ENCODE measurements around the gene SMCP.

The SMCP gene

DNA sequence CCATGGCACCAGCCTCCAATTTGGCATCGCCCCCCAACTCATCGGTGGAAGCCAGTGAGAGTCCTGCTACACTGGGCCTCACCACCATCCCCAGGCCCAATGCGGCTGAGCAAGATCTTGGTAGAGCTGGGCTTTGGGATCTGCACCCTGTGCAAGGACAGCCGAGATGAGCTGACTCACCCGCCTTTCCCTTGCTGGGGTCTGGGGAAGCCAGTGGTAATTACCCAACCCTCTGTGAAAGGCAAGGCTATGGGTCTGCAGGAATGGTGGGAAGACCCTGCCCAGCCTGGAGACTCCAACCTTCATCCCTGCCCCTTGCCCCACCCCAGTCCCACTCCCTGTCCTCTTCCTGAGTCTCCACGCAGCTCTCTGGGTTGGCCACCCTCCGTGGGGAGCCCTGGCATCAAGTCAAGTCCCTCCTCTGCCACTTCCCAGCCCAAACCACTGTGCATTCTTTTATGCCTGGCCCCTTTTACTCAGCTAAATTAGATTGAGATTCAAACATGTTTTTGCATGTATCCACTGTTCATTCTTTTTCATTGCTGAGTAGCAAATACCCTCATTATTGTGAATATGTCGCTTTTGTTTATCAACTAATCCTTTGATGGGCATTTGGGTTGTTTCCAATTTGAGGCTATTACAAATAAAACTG, 8.8 kb downstream of the SMCP start:
- FAIRE-seq, result no peak

GRCh38 chr1:152888126-152888525, 10.0 kb downstream of the SMCP start:
- no peak for FAIRE-seq

DNA sequence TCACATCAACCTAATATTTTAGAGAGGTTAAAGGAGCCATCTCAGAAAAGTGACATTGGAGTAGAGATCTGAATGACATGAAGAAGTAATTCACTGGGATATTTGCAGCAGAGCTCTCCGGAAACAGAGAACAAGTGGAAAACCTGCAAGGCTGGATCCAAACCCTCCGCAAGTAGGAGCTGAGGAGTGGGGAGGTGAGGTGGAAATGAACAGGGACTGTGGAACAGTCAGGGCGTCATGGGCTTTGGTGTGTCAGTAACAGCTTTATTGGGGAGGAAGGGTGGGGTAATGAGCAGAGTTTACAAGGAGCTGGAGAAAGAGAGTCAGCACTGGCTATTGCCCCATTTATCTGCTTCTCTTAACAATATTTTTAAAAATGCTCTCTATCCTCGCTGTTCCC, 20.9 kb downstream of the SMCP start:
- no peak for FAIRE-seq

DNA sequence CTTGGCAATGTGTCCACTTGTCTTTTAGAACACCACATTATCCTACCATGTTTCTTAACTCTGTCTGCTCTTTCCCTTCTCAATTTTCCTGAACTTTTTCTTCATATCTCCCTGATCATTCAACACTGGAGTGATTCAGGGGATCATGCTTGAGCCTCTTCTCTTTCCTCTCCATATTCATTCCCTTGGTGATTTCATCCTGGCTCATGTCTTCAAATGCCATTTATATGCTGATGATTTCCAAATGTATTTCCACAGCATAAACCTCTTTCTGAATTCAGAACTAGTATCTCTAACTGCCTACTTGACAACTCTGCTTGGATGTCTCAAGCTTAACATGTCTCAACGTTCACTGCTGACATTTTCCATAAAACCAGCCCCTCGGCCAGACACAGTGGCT, 21.8 kb downstream of the SMCP start:
- no peak for FAIRE-seq

GRCh38 chr1:152901631-152902030, 23.5 kb downstream of the SMCP start:
- FAIRE-seq, result no peak

DNA sequence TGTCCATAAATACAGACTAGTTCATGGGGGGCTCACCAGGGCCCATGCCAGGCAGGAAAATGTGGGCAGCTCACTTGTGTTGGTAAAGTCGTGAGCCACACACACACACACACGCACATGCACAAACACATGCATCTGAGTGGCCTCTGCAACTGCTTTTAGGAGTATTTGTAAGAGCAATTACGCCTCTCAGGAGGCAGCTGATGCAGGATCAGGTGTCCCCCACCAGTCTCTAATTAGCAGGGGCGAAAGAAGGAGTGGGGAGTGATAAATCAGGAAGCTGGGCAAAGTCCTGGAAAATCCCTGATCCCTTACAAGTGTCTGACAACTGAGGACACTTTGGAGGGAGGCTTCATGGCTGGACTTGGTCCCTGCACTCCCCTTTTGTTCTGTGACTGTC, 24.5 kb downstream of the SMCP start:
- FAIRE-seq, result no peak

GRCh38 chr1:152904688-152905440, 26.7 kb downstream of the SMCP start:
- FAIRE-seq, result no peak

DNA sequence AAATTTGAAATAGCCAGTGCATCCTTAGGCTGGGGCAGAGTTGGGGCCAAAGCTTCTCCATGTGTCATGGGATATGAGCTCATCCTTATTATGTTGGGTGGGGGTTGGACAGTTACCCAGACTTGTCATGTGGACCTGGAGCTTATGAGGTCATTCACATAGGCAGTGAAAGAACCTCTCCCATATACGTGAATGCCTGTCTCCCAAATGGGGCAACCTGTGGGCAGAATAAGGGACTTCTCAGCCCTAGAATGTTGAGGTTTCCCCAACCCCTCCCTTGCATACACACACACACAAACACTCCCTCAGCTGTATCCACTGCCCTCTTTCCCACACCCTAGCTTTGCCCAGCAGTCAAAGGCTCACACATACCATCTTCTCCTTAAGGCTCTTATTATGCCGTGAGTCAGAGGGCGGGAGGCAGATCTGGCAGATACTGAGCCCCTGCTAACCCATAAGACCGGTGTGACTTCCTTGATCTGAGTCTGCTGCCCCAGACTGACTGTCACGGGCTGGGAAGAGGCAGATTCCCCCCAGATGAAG, 28.0 kb downstream of the SMCP start:
- no peak for FAIRE-seq

GRCh38 chr1:152907686-152908601, 29.8 kb downstream of the SMCP start, which contains the start of gene IVL:
IVL (plus strand) TSS chr1:152908546; CDS start chr1:152909798, 1,252 bp downstream.
- FAIRE-seq, result no peak

GRCh38 chr1:152909206-152909605, 31.1 kb downstream of the SMCP start:
- no peak for FAIRE-seq

DNA sequence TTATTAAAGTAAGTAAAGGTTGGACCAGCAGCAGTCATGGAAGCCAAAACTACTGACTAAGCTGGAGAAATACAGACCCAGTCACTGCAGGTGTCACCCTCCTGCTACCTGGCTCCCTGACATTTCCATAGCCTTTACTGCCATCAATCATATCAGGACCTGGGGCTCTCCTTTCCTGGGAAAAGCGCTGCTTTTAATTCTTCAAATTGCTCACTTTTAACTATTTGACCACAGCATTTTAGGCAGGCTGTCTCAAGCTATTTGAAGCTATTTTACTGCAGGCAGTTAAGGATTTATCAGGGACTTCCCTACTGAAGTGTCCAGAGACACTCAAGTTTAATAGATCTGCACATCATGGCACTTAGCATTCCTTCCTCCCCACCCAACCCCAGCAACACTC, 34.3 kb downstream of the SMCP start:
- FAIRE-seq, result no peak

GRCh38 chr1:152912900-152913299, 34.8 kb downstream of the SMCP start:
- FAIRE-seq, result no peak

- no peak for FAIRE-seq
Measured at GRCh38 chr1:152917794-152918193, 39.7 kb downstream of the SMCP start.

- no peak for FAIRE-seq
Measured at GRCh38 chr1:152919071-152919470, 40.9 kb downstream of the SMCP start.

DNA sequence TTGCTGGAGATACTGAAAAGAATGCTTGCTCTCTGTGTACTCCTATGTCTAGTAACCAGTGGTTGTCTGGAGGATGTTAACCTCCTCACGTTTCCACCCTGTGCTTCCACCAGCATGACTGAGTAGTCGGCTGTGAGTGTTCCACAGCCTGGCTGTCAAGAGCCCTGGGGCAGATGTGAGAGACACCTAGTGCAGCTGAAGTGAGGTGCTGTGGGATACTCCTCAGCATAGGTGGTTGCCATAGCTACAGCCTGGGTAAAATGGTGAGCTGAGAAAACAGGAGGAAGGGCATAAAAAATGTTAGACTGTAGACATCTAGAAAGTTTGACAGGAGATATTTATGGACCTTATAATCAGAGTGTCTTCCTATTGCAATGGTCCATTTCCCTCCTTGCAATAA, 46.1 kb downstream of the SMCP start:
- FAIRE-seq, result no peak

DNA sequence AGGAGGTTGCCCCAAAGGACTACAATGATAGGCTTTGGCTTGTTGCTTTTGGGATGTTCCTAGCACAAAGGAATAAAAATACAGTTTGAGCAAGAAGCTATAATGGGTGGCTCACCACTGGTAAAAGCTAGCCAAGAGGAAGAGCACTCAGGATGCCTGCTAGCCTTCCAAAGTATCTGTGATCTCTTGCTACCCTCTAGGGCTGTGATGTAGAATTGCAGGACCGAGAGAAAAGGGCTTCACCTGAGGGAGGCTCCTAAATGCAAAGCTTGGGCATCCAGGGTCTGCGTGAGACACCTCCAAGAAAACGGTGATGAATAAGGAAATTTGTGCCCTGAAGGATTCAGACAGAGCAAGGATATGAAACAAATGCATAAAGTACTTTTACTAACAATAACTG, 48.0 kb downstream of the SMCP start:
- FAIRE-seq, result no peak

GRCh38 chr1:152928671-152929070, 50.5 kb downstream of the SMCP start:
- no peak for FAIRE-seq

- no peak for FAIRE-seq
Measured at GRCh38 chr1:152932170-152932811, 54.2 kb downstream of the SMCP start.

- FAIRE-seq, result no peak
Measured at GRCh38 chr1:152933196-152933595, 55.1 kb downstream of the SMCP start.

Measured in islet of Langerhans (tissue), 1 donor.